K562 (cell line): ENCODE results near the gene OSGEP.

Experiments used
- FOXA3 ChIP-seq, 2 experiments: fragments of 450-650 bp in 1 of 2; sonication (generic) in 1 of 2; formaldehyde crosslinking; IDR thresholded peaks in 1 of 2; conservative IDR thresholded peaks in 1 of 2; 2 replicates each; pipeline versions ENCODE4 v1.4.0 to v1.8.0; 2020 to 2022; ENCODE audit warnings: mild to moderate bottlenecking in 2 of 2, missing genetic modification reagents in 1 of 2
- KLF16 ChIP-seq: IDR thresholded peaks from 2 replicates; pipeline ENCODE4 v1.6.1; 2016; ENCODE audit warnings: antibody characterized with exemption
- POLR2A ChIP-seq: fragments of 450-650 bp; conservative IDR thresholded peaks from 2 replicates; pipeline ENCODE4 v1.6.1; 2016
- TBL1XR1 ChIP-seq, 2 experiments: IDR thresholded peaks; 2 replicates each; pipeline ENCODE4 v1.6.1; 2012; ENCODE audit warnings: improper control_type of control experiment in 2 of 2, low read length in 2 of 2, mild to moderate bottlenecking in 1 of 2
- ZNF431 ChIP-seq: sonication (generic); formaldehyde crosslinking; IDR thresholded peaks from 2 replicates; pipeline ENCODE4 v1.8.0; 2022; ENCODE audit warnings: mild to moderate bottlenecking, missing genetic modification reagents
- ZSCAN29 ChIP-seq: fragments of 450-650 bp; IDR thresholded peaks from 2 replicates; pipeline ENCODE4 v1.6.1; 2017
- TF ChIP-seq, protein P1 (sequence below), 3 experiments: IDR thresholded peaks in 2 of 3; conservative IDR thresholded peaks in 1 of 3; 2 replicates each; pipeline ENCODE4 v1.5.1; 2011 to 2012; ENCODE audit warnings: low read length in 3 of 3, mild to moderate bottlenecking in 3 of 3, control low read depth in 2 of 3, improper control_type of control experiment in 1 of 3, inconsistent platforms in 1 of 3, low read depth in 1 of 3, mixed read lengths in 1 of 3, moderate library complexity in 1 of 3; ENCODE audit not compliant: insufficient read depth in 2 of 3
- TF ChIP-seq, protein P2 (sequence below), 2 experiments: IDR thresholded peaks; 2 replicates each; pipeline ENCODE4 v1.6.1; 2011; ENCODE audit warnings: borderline replicate concordance in 1 of 2, control low read depth in 1 of 2, low read depth in 1 of 2, low read length in 1 of 2, mild to moderate bottlenecking in 1 of 2, mixed read lengths in 1 of 2, moderate library complexity in 1 of 2; ENCODE audit not compliant: insufficient read depth in 1 of 2, insufficient read length in 1 of 2, poor library complexity in 1 of 2, severe bottlenecking in 1 of 2; ENCODE audit errors: extremely low read depth in 1 of 2

DNA sequence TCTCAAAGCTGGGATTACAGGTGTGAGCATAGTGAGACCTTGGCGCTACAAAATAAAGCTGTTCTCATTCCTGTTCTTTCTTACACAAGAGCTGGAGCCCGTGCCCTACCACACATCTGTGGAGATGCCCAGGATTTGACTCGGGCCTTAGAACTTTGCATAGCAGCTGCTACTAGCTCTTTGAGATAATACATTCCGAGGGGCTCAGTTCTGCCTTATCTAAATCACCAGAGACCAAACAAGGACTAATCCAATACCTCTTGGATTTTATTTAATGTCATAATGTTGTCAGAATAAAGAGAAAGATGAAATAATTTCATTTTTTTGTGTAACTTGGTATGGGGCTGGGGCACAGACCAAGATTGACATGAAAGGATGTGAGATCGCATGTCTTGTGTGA lies 22.2 kb upstream of the OSGEP start:
- TF ChIP-seq, protein P1, sequence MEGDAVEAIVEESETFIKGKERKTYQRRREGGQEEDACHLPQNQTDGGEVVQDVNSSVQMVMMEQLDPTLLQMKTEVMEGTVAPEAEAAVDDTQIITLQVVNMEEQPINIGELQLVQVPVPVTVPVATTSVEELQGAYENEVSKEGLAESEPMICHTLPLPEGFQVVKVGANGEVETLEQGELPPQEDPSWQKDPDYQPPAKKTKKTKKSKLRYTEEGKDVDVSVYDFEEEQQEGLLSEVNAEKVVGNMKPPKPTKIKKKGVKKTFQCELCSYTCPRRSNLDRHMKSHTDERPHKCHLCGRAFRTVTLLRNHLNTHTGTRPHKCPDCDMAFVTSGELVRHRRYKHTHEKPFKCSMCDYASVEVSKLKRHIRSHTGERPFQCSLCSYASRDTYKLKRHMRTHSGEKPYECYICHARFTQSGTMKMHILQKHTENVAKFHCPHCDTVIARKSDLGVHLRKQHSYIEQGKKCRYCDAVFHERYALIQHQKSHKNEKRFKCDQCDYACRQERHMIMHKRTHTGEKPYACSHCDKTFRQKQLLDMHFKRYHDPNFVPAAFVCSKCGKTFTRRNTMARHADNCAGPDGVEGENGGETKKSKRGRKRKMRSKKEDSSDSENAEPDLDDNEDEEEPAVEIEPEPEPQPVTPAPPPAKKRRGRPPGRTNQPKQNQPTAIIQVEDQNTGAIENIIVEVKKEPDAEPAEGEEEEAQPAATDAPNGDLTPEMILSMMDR (IDR thresholded peaks at IDR 0.05 in 2 of 3, conservative IDR thresholded peaks at IDR 0.05 in 1 of 3; ENCODE audit: insufficient read depth in 2 of 3, low read depth in 1 of 3, low read length in 3 of 3), result no peak
- TF ChIP-seq, protein P2, sequence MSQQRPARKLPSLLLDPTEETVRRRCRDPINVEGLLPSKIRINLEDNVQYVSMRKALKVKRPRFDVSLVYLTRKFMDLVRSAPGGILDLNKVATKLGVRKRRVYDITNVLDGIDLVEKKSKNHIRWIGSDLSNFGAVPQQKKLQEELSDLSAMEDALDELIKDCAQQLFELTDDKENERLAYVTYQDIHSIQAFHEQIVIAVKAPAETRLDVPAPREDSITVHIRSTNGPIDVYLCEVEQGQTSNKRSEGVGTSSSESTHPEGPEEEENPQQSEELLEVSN (IDR thresholded peaks at IDR 0.05; ENCODE audit: borderline replicate concordance in 1 of 2, extremely low read depth in 1 of 2, insufficient read depth in 1 of 2, insufficient read length in 1 of 2, low read depth in 1 of 2, low read length in 1 of 2, poor library complexity in 1 of 2, severe bottlenecking in 1 of 2), result no peak
- TF ChIP-seq POLR2A, result no peak
- TF ChIP-seq ZSCAN29, result no peak
- no peak for TF ChIP-seq TBL1XR1 (IDR thresholded peaks at IDR 0.05; ENCODE audit: low read length in 2 of 2)
- no peak for TF ChIP-seq KLF16
- TF ChIP-seq ZNF431 (CRISPR knock-in tag), result no peak
- no peak for TF ChIP-seq FOXA3 (CRISPR knock-in tag; conservative IDR thresholded peaks at IDR 0.05 in 1 of 2, IDR thresholded peaks at IDR 0.05 in 1 of 2)
